GM12878 (cell line): ENCODE measurements around the gene SH3BP1.

Source experiments
- BCL3 ChIP-seq: IDR thresholded peaks from 2 replicates; pipeline ENCODE4 v1.6.1; 2011; ENCODE audit warnings: borderline replicate concordance, low read depth, mild to moderate bottlenecking, moderate library complexity, low read length; ENCODE audit not compliant: insufficient read depth, poor library complexity, severe bottlenecking
- BMI1 ChIP-seq: fragments of 450-650 bp; IDR thresholded peaks from 2 replicates; pipeline ENCODE4 v1.6.1; 2016; ENCODE audit warnings: mild to moderate bottlenecking, moderate library complexity, borderline replicate concordance
- CEBPB ChIP-seq, 2 experiments: fragments of 150-350 bp in 1 of 2; IDR thresholded peaks; 2 replicates each; pipeline ENCODE4 v1.6.1; 2012 to 2014; ENCODE audit warnings: low read depth in 2 of 2, low read length in 2 of 2, borderline replicate concordance in 1 of 2, inconsistent platforms in 1 of 2
- CREB1 ChIP-seq: IDR thresholded peaks from 2 replicates; pipeline ENCODE4 v1.6.1; 2012; ENCODE audit warnings: low read depth, mild to moderate bottlenecking, inconsistent platforms
- CTCF ChIP-seq, 3 experiments: IDR thresholded peaks in 2 of 3; conservative IDR thresholded peaks in 1 of 3; 2 replicates each; pipeline ENCODE4 v1.5.1; 2011; ENCODE audit warnings: low read depth in 3 of 3, low read length in 3 of 3, mild to moderate bottlenecking in 3 of 3, control low read depth in 2 of 3, moderate library complexity in 2 of 3, inconsistent platforms in 1 of 3, mixed read lengths in 1 of 3; ENCODE audit not compliant: control insufficient read depth in 2 of 3, insufficient read depth in 1 of 3; ENCODE audit errors: extremely low read depth in 1 of 3
- GABPA ChIP-seq: IDR thresholded peaks from 2 replicates; pipeline ENCODE4 v1.6.1; 2014; ENCODE audit warnings: antibody characterized with exemption, low read depth, mild to moderate bottlenecking, inconsistent platforms
- JUNB ChIP-seq: IDR thresholded peaks from 2 replicates; pipeline ENCODE4 v1.6.1; 2016; ENCODE audit warnings: antibody characterized with exemption, mild to moderate bottlenecking
- KDM1A ChIP-seq: fragments of 200-600 bp; sonication (generic); IDR thresholded peaks from 2 replicates; pipeline ENCODE4 v1.6.1; 2016; ENCODE audit warnings: borderline replicate concordance
- MAX ChIP-seq: IDR thresholded peaks from 2 replicates; pipeline ENCODE4 v1.6.1; 2012; ENCODE audit warnings: low read depth, low read length, improper control_type of control experiment
- POLR2A ChIP-seq: IDR thresholded peaks from 2 replicates; pipeline ENCODE4 v1.6.1; 2011; ENCODE audit warnings: low read depth, mild to moderate bottlenecking, low read length
- RCOR1 ChIP-seq: conservative IDR thresholded peaks from 2 replicates; pipeline ENCODE4 v1.6.1; 2012; ENCODE audit warnings: low read depth, low read length, improper control_type of control experiment
- RFX5 ChIP-seq: IDR thresholded peaks from 2 replicates; pipeline ENCODE4 v1.6.1; 2011; ENCODE audit warnings: low read depth, low read length, improper control_type of control experiment
- SP1 ChIP-seq: IDR thresholded peaks from one replicate; pipeline ENCODE4 v1.6.1; 2011; ENCODE audit warnings: low read depth, low read length

GRCh38 chr22:37627121-37627520 is 12.3 kb upstream of the SH3BP1 start:
- TF ChIP-seq CTCF (IDR thresholded peaks at IDR 0.05 in 2 of 3, conservative IDR thresholded peaks at IDR 0.05 in 1 of 3; ENCODE audit: control insufficient read depth in 2 of 3, extremely low read depth in 1 of 3, insufficient read depth in 1 of 3, low read depth in 3 of 3, low read length in 3 of 3) (no peak), POLR2A (no peak), BMI1 (no peak), CREB1 (no peak), CEBPB (IDR thresholded peaks at IDR 0.05; ENCODE audit: borderline replicate concordance in 1 of 2, low read depth in 2 of 2, low read length in 2 of 2) (no peak), GABPA (no peak), MAX (no peak), KDM1A (no peak), BCL3 (no peak), RCOR1 (no peak), RFX5 (no peak), SP1 (no peak), JUNB (no peak)
